ENCODE measurements around the gene RGS1. TPM values are rescaled to one million over a fixed set of nuclear protein-coding genes. Genes with fewer than 3 reads are reported as not detected.

Gene RGS1
- total RNA-seq, 1 experiment from 2014 or later = not detected

DNA sequence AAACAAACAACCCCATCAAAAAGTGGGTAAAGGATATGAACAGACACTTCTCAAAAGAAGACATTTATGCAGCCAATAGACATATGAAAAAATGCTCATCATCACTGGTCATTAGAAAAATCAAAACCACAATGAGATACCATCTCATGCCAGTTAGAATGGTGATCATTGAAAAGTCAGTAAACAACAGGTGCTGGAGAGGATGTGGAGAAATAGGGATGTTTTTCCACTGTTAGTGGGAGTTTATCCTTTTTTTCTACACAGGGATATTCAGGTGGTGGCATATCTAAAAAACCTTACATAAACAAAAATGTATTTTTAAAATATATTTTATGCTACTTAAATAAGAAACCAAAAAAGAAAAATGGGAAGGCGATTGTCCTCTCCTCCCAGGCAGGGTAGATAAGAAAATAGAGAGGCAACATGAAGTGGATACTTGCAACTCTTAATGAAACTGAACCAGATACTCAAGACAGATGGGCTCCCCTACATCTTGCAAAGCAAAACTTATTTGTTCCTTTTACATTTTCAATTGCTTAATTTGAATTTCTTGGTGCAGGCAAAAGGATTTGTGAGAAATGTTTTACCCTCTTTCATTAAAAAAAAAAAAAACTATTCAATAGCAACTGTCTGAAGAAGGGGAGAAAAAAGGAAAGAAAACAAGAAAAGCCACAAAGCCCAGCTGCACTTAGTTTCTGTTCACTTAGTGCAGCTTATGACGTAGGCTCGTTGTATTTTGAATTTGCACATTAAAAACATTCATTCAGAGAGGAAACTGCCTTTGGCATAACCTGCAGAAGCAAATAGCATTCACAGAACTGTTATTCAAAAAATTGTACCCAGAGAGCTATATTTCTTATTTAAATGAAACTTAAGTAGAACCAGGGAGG is 36.9 kb upstream of the RGS1 start:
- H2AK5ac ChIP-seq (ENCODE audit: insufficient read length, low read length) = no peak overlapping the region
- H3K23me2 ChIP-seq (ENCODE audit: insufficient read length, low read depth, low read length, poor library complexity, severe bottlenecking) = no peaks in the 10 kb centered on the region
- H2BK15ac ChIP-seq (ENCODE audit: low read depth, low read length) = no peak overlapping the region
- no peaks in the 10 kb centered on the region for H3K9me3 ChIP-seq (ENCODE audit: control insufficient read depth, low read depth, low read length)
- H4K20me1 ChIP-seq (ENCODE audit: control insufficient read depth, insufficient read depth, insufficient read length) = no peaks in the 10 kb centered on the region
- H3K27me3 Mint-ChIP-seq (ENCODE audit: low read depth) = no peaks in the 10 kb centered on the region
- peaks cover 0 to 3% of the 10 kb centered on the region in 2 experiments; a peak in 2 of 5 replicates for H3K9me3 Mint-ChIP-seq
- H3K4ac ChIP-seq (ENCODE audit: low read depth, low read length) = no peak overlapping the region
- no peak overlapping the region for H3K4me3 Mint-ChIP-seq
- peak overlapping the region; percentile 92 for H2BK120ac ChIP-seq (ENCODE audit: low read depth, low read length, poor library complexity, severe bottlenecking)
- H3K56ac ChIP-seq (ENCODE audit: insufficient read length, low read depth, low read length) = no peak overlapping the region
- DNase-seq = no peak
- no peak overlapping the region for H3K23ac ChIP-seq (ENCODE audit: insufficient read length, low read depth, low read length)
- H3K79me1 ChIP-seq (ENCODE audit: insufficient read depth, low read depth, low read length, poor library complexity, severe bottlenecking) = no peaks in the 10 kb centered on the region
- peaks cover 5% of the 10 kb centered on the region; the same call in 1 of the 2 replicates for H3K4me1 ChIP-seq (ENCODE audit: insufficient read depth, low read length)
- H3K27me3 ChIP-seq (ENCODE audit: insufficient read depth, low read length) = no peaks in the 10 kb centered on the region
- peak overlapping the region; percentile 65 to 88 (median 77); a peak in 5 of 7 replicates for H3K27ac Mint-ChIP-seq
- peaks cover 5 to 7% (median 6%) of the 10 kb centered on the region in 3 experiments; a peak in 5 of 7 replicates for H3K36me3 Mint-ChIP-seq (ENCODE audit: insufficient read depth in 1 of 3, low read depth in 3 of 3)
- no peak overlapping the region for H3K9ac ChIP-seq (ENCODE audit: extremely low read depth, insufficient read length, low read length)
- no peak overlapping the region for H3K18ac ChIP-seq (ENCODE audit: insufficient read length, low read depth, low read length)
- no peak overlapping the region for H4K91ac ChIP-seq (ENCODE audit: insufficient read length, low read depth, low read length)
- no peak overlapping the region for H2BK5ac ChIP-seq (ENCODE audit: insufficient read length, low read length)
- H2BK12ac ChIP-seq (ENCODE audit: insufficient read length, low read depth, low read length) = no peak overlapping the region
- H3K27ac ChIP-seq (ENCODE audit: insufficient read length, low read depth, low read length) = peak overlapping the region; percentile 87
- H3K79me2 ChIP-seq (ENCODE audit: insufficient read depth, low read length) = no peaks in the 10 kb centered on the region
- H3T11ph ChIP-seq (ENCODE audit: low read length) = no peak overlapping the region
- no CpG with 5 or more reads among the region's 3 CpGs for WGBS (ENCODE audit: extremely low coverage, insufficient read length, low lambda C conversion rate)
- TF ChIP-seq, protein P1, sequence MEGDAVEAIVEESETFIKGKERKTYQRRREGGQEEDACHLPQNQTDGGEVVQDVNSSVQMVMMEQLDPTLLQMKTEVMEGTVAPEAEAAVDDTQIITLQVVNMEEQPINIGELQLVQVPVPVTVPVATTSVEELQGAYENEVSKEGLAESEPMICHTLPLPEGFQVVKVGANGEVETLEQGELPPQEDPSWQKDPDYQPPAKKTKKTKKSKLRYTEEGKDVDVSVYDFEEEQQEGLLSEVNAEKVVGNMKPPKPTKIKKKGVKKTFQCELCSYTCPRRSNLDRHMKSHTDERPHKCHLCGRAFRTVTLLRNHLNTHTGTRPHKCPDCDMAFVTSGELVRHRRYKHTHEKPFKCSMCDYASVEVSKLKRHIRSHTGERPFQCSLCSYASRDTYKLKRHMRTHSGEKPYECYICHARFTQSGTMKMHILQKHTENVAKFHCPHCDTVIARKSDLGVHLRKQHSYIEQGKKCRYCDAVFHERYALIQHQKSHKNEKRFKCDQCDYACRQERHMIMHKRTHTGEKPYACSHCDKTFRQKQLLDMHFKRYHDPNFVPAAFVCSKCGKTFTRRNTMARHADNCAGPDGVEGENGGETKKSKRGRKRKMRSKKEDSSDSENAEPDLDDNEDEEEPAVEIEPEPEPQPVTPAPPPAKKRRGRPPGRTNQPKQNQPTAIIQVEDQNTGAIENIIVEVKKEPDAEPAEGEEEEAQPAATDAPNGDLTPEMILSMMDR (conservative IDR thresholded peaks at IDR 0.05) = no peak
- H4K8ac ChIP-seq (replicated peaks; ENCODE audit: insufficient read length, low read depth, low read length) = no peak overlapping the region
- peaks cover 11 to 14% of the 10 kb centered on the region in 2 experiments for H3K4me1 Mint-ChIP-seq
- H3K4me2 ChIP-seq (ENCODE audit: insufficient read depth, insufficient read length, low read length) = no peak overlapping the region
- H3K14ac ChIP-seq (ENCODE audit: insufficient read depth, low read length) = no peak overlapping the region
- no peak overlapping the region for H4K5ac ChIP-seq (ENCODE audit: insufficient read length, low read depth, low read length)
- H2AFZ ChIP-seq (ENCODE audit: low read length) = no peak overlapping the region
- H2BK20ac ChIP-seq (ENCODE audit: low read depth, low read length, poor library complexity, severe bottlenecking) = no peak overlapping the region
